Mesodermal cell (in vitro differentiated cells): Measurements from ENCODE around the gene ANKRD40.

Source experiments
- H3K27ac ChIP-seq: 2 replicates; pipeline ENCODE4 v1.7.0; 2013; ENCODE audit warnings: mild to moderate bottlenecking, low read depth, low read length, moderate library complexity; ENCODE audit not compliant: severe bottlenecking
- H3K36me3 ChIP-seq: 2 replicates; pipeline ENCODE4 v1.7.1; 2013; ENCODE audit warnings: mild to moderate bottlenecking, low read length, moderate library complexity; ENCODE audit not compliant: control insufficient read depth, insufficient read depth
- H3K4me1 ChIP-seq: one replicate; pipeline ENCODE4 v1.7.1; 2013; ENCODE audit warnings: mild to moderate bottlenecking, low read length; ENCODE audit not compliant: insufficient read depth, control insufficient read depth, poor library complexity, severe bottlenecking
- H3K4me3 ChIP-seq: 2 replicates; pipeline ENCODE4 v1.7.0; 2013; ENCODE audit warnings: low read length, control low read depth, mild to moderate bottlenecking; ENCODE audit not compliant: insufficient read depth, poor library complexity, severe bottlenecking; ENCODE audit errors: extremely low read depth
- H3K9me3 ChIP-seq: 2 replicates; pipeline ENCODE4 v1.7.1; 2013; ENCODE audit warnings: mild to moderate bottlenecking, low read length, moderate library complexity; ENCODE audit not compliant: control insufficient read depth
- WGBS, 2 experiments: methylation state at CpG; one replicate each; pipeline ENCODE4 v1.1.5; 2013; ENCODE audit warnings: missing lambda C conversion rate in 2 of 2; ENCODE audit not compliant: insufficient coverage in 2 of 2; 5-methylcytosine and 5-hydroxymethylcytosine counted together

The ANKRD40 gene

GRCh38 chr17:50676065-50676975, 31.4 kb downstream of the ANKRD40 start:
- no peaks in the 10 kb centered on the region for H3K9me3 ChIP-seq
- WGBS, 2 experiments: 88 to 93% methylated on average over 17 to 19 of the region's 24 CpGs
- H3K36me3 ChIP-seq: no peaks in the 10 kb centered on the region
- no peak overlapping the region for H3K4me3 ChIP-seq
- H3K27ac ChIP-seq: no peak overlapping the region
- no peaks in the 10 kb centered on the region for H3K4me1 ChIP-seq

- Histone ChIP-seq H3K27ac (no peak overlapping the region), H3K36me3 (no peaks in the 10 kb centered on the region), H3K4me3 (no peak overlapping the region), H3K4me1 (peaks cover under 1% of the 10 kb centered on the region), H3K9me3 (no peaks in the 10 kb centered on the region)
- WGBS, 2 experiments: 94% methylated on average over 7 of the region's 7 CpGs
Observed at GRCh38 chr17:50675627-50676026, 32.1 kb downstream of the ANKRD40 start.

GRCh38 chr17:50675190-50675589, 32.5 kb downstream of the ANKRD40 start:
- Histone ChIP-seq H3K4me1 (peaks cover 2% of the 10 kb centered on the region), H3K9me3 (no peaks in the 10 kb centered on the region), H3K27ac (no peak overlapping the region), H3K36me3 (no peaks in the 10 kb centered on the region), H3K4me3 (no peak overlapping the region)
- WGBS, 2 experiments: 54 to 80% methylated on average over 1 to 2 of the region's 3 CpGs

- WGBS, 2 experiments: 91 to 96% methylated on average over 16 to 19 of the region's 20 CpGs
- no peaks in the 10 kb centered on the region for H3K36me3 ChIP-seq
- no peak overlapping the region for H3K4me3 ChIP-seq
- H3K4me1 ChIP-seq: peaks cover 12% of the 10 kb centered on the region
- no peaks in the 10 kb centered on the region for H3K9me3 ChIP-seq
- H3K27ac ChIP-seq: no peak overlapping the region
Observed at GRCh38 chr17:50672831-50673551, 34.7 kb downstream of the ANKRD40 start.

- Histone ChIP-seq H3K4me1 (peaks cover 16% of the 10 kb centered on the region), H3K27ac (no peak overlapping the region), H3K36me3 (no peaks in the 10 kb centered on the region), H3K9me3 (no peaks in the 10 kb centered on the region), H3K4me3 (no peak overlapping the region)
- WGBS, 2 experiments: 88 to 100% methylated on average over 2 to 3 of the region's 5 CpGs
Observed at GRCh38 chr17:50672071-50672470, 35.6 kb downstream of the ANKRD40 start.

GRCh38 chr17:50668838-50669581, 38.7 kb downstream of the ANKRD40 start:
- WGBS, 2 experiments: 82 to 95% methylated on average over 8 to 9 of the region's 9 CpGs
- H3K9me3 ChIP-seq: no peaks in the 10 kb centered on the region
- peak overlapping the region; percentile 2 for H3K4me3 ChIP-seq
- H3K27ac ChIP-seq: no peak overlapping the region
- H3K4me1 ChIP-seq: peaks cover 16% of the 10 kb centered on the region
- no peaks in the 10 kb centered on the region for H3K36me3 ChIP-seq

GRCh38 chr17:50668025-50668837, 39.5 kb downstream of the ANKRD40 start:
- Histone ChIP-seq H3K27ac (peak overlapping the region; percentile 23), H3K36me3 (no peaks in the 10 kb centered on the region), H3K4me3 (peak overlapping the region; percentile 2), H3K9me3 (no peaks in the 10 kb centered on the region), H3K4me1 (peaks cover 16% of the 10 kb centered on the region)
- 46 to 53% methylated on average over 6 of the region's 8 CpGs for WGBS, 2 experiments

GRCh38 chr17:50667259-50668024, 40.3 kb downstream of the ANKRD40 start:
- Histone ChIP-seq H3K36me3 (no peaks in the 10 kb centered on the region), H3K27ac (no peak overlapping the region), H3K4me1 (peaks cover 17% of the 10 kb centered on the region), H3K9me3 (no peaks in the 10 kb centered on the region), H3K4me3 (no peak overlapping the region)
- WGBS, 2 experiments: 92 to 94% methylated on average over 9 of the region's 14 CpGs

- H3K9me3 ChIP-seq: no peaks in the 10 kb centered on the region
- H3K36me3 ChIP-seq: no peaks in the 10 kb centered on the region
- no peak overlapping the region for H3K4me3 ChIP-seq
- no peak overlapping the region for H3K27ac ChIP-seq
- peaks cover 28% of the 10 kb centered on the region for H3K4me1 ChIP-seq
- WGBS, 2 experiments: 96% methylated on average over 6 to 8 of the region's 8 CpGs
Observed at GRCh38 chr17:50666316-50666715, 41.4 kb downstream of the ANKRD40 start.
